HG02840 (cell line): ENCODE measurements around the gene CDS1.
A peak's percentile ranks its signal among the peaks of the same experiment; 100 is the strongest.
"Not testable (repeated sequence)": the region's sequence is repeated elsewhere in the genome, so short reads cannot be mapped to it uniquely, and the experiment has no call there.

Experiments
- ATAC-seq: cut with Tn5 transposase; IDR thresholded peaks from one replicate; pipeline ENCODE4 v1.9.1; 2021; ENCODE audit warnings: mild to moderate bottlenecking, moderate library complexity, moderate number of reproducible peaks; ENCODE audit not compliant: unreplicated experiment, low FRiP score

The CDS1 gene

GRCh38 chr4:84582988-84583875, at the start of gene CDS1:
CDS1 (plus strand) TSS chr4:84583127; CDS start chr4:84583402, 275 bp downstream.
- peak; percentile 57 for ATAC-seq

GRCh38 chr4:84535901-84536300, 47.0 kb upstream of the CDS1 start:
- ATAC-seq = no peak

GRCh38 chr4:84545093-84545492, 37.8 kb upstream of the CDS1 start:
- ATAC-seq = no peak

GRCh38 chr4:84547211-84547610, 35.7 kb upstream of the CDS1 start:
- no peak for ATAC-seq

GRCh38 chr4:84549191-84549590, 33.7 kb upstream of the CDS1 start:
- ATAC-seq = not testable (repeated sequence)

GRCh38 chr4:84562156-84562555, 20.8 kb upstream of the CDS1 start:
- no peak for ATAC-seq

GRCh38 chr4:84563002-84563401, 19.9 kb upstream of the CDS1 start:
- ATAC-seq = no peak

GRCh38 chr4:84565951-84566350, 17.0 kb upstream of the CDS1 start:
- ATAC-seq = no peak

- ATAC-seq = no peak
Measured at GRCh38 chr4:84568496-84568895, 14.4 kb upstream of the CDS1 start.

GRCh38 chr4:84569009-84569408, 13.9 kb upstream of the CDS1 start:
- no peak for ATAC-seq

GRCh38 chr4:84573385-84574068, 9.4 kb upstream of the CDS1 start:
- no peak for ATAC-seq

GRCh38 chr4:84574069-84574720, 8.7 kb upstream of the CDS1 start:
- ATAC-seq = no peak

- no peak for ATAC-seq
Measured at GRCh38 chr4:84578540-84579402, 4.2 kb upstream of the CDS1 start.

- ATAC-seq = no peak
Measured at GRCh38 chr4:84579403-84579776, 3.5 kb upstream of the CDS1 start.

- ATAC-seq = peak; percentile 73
Measured at GRCh38 chr4:84582302-84582987, 482 bp upstream of the CDS1 start.

GRCh38 chr4:84583876-84584380, 1.0 kb downstream of the CDS1 start:
- no peak for ATAC-seq

- ATAC-seq = no peak
Measured at GRCh38 chr4:84585251-84585650, 2.3 kb downstream of the CDS1 start.

- ATAC-seq = no peak
Measured at GRCh38 chr4:84594724-84595123, 11.8 kb downstream of the CDS1 start.

- no peak for ATAC-seq
Measured at GRCh38 chr4:84596826-84597225, 13.9 kb downstream of the CDS1 start.

GRCh38 chr4:84597450-84597849, 14.5 kb downstream of the CDS1 start:
- no peak for ATAC-seq
